Cortex of kidney (tissue), 1 donor: ENCODE measurements around the gene VANGL1.

ENCODE experiments used
- DNase-seq: peaks from one replicate; lab custom pipeline; 2025; lab: John Stamatoyannopoulos, UW

Gene VANGL1

GRCh38 chr1:115644109-115644508, 2.3 kb downstream of the VANGL1 start:
- no peak for DNase-seq

DNA sequence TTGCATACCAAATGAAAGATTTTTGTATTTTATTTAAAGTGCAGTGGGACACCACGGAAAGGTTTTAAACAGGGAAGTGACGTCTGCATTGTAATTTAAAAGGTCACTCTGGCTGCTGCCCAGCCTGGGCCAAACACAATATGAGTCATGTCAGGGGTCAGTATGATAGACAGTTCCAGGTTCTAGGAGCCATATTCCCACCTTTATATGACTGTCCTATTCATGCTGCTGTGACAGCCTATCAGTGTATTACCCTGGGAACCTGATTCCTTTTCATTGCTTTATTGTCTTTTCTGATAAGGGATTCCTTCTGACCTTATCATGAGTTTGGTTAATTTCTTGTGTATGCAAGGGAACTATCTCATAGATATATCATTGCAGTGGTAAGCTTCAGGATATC, 5.3 kb downstream of the VANGL1 start:
- no peak for DNase-seq

- no peak for DNase-seq
Observed at GRCh38 chr1:115647507-115647906, 5.7 kb downstream of the VANGL1 start.

- no peak for DNase-seq
Observed at GRCh38 chr1:115647919-115648650, 6.3 kb downstream of the VANGL1 start.

DNA sequence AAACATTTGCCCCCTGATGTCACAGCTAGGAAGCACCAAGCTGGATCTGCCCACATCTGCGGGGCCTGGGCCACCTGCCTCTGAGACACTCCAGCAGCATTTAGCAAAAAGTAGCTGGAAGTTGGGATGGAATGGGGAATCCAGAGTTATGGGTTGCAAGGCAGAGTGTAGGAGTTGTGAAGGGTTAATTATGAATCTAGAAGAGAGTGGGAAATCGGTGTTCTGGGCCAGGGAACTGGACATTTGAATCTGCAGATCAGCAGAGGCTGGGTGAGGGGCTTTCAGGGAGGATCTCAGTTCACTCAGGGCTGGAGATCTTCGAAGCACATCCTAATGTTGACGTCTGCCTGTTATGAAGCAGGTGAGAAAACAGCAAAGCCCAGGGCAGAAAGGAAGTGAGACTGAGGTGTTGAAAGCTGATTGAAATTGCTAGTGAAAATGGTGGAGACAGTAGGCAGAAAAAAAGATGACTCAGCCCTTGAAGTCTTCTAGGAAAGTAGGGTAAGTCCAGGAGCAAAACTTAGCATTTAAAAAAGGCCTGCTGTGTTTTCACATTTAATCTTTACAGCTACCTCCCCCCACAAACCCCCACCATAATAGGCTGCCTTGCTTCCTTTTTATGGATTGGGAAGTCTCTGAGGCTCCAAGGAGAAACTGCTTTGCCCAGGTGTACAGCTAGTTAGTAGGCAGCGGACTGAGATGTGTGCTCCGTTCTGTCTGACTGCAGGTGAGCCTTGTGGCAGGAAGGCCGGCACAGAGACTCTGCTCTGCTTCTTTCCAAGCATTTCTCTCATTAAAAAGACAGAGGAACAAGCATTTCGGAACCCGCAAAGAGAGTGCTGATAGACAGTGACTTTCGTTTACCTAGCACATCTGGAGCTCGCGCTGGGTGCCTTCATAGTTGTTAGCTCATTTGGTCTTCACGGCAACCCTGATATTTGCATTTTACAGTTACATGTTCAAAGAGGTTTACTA, 7.2 kb downstream of the VANGL1 start:
- no peak for DNase-seq

DNA sequence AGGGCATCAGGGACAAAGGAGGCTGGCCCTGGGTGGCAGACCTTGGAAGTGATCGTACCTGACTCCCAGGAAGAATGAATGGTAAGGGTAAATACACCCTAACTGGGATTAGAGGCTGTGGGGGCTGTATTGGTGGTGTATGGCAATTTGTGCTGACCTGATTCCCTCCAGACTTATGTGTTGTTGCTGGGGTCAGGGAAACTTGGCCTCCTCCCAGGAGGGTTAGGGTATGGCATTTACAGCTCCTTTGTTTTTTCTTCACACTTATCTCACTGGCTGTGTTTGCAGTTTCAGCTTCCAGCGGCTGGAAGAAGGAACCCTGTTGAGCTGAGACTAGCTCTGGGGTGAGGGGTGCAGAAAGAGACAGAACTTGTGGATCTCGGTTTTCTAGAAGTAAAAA, 8.2 kb downstream of the VANGL1 start:
- no peak for DNase-seq

DNA sequence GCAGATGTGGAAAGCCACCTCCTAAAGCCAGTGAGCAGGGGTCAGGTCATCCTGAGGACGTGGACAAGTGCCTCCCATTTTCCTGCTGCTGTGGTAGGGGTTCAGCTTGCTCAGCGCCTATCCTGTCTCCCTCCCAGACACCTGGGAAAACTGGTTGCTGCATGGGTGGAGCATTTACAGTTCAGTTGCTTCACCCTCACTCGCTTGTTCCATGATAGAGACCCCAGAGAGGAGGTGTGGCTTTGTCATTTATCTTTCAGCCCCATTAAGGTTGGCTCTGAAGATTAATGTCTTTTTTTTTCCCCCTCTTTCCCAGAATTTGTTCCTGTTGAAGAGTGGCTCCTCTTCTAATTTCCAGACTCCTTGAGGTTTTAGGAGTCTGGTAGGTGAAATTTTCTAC, 9.2 kb downstream of the VANGL1 start:
- no peak for DNase-seq

DNA sequence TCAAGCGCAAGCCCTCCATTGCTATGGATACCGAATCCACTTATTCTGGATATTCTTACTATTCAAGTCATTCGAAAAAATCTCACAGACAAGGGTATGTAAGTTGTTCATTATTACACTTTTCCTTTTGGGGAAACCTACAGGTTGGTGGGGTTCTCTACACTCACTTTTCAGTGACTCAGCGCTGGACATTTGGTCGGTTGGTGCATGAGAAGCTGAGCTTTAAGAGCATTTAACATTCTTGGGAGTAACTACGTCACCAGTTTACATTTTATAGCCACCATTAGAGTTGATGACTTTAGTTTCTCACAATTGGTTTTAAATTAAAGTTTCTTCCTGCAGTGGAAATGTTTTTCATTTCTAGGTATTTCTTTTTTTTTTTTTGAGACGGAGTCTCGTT, 9.6 kb downstream of the VANGL1 start:
- DNase-seq, result no peak

- DNase-seq, result no peak
Observed at GRCh38 chr1:115652236-115652788, 10.5 kb downstream of the VANGL1 start.

DNA sequence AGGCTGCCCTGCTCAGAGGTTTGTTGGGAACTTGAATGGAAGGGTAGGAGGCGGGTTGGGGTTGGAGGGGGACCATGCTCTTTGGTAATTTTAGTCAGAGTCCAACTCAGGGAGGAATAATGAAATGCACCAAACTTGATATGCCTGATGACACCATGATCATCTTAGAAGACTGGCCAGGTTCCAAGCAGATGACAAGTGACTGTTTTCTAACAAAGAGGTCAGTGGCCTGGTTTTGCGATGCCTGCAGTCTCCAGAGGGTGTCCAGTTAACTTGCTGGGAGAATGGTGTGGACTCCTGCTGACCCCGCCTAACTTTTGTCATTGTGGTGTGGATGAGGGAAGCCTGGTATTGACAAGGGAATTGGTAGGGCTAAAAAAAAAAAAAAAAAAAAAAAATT, 12.4 kb downstream of the VANGL1 start:
- DNase-seq, result no peak

DNA sequence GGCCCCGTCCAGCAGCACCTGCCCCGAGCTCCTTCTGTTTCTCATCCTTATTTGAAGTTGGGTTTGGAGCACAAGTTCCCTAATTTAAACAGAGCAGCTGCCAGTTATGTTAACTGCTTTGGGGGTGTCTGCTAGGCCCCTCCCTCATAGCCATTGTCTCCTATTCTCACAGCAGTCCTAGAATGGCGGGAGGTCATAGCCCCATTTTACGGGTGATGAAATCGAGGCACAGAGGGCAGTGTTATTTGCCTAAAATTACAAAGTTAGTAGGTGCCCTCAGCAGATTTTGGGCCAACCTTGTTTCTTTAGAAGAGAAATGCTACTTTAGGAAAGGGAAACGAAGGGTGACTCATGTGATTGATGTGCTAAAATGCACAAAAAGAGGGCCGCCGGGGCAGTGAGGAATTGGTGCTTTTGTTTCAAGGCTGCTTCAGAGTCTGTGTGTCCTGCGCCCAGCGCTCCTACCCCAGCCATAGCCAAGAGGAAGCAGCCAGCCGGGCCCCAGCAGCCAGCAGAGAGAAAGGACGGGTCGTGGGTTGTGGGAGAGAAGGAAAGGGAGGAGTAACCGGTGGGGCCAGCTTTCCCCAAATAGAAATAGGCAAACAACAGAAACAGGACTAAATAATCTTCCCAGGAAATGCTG, 13.0 kb downstream of the VANGL1 start:
- no peak for DNase-seq

- no peak for DNase-seq
Observed at GRCh38 chr1:115655306-115655663, 13.5 kb downstream of the VANGL1 start.

GRCh38 chr1:115655916-115656315, 14.1 kb downstream of the VANGL1 start:
- no peak for DNase-seq

DNA sequence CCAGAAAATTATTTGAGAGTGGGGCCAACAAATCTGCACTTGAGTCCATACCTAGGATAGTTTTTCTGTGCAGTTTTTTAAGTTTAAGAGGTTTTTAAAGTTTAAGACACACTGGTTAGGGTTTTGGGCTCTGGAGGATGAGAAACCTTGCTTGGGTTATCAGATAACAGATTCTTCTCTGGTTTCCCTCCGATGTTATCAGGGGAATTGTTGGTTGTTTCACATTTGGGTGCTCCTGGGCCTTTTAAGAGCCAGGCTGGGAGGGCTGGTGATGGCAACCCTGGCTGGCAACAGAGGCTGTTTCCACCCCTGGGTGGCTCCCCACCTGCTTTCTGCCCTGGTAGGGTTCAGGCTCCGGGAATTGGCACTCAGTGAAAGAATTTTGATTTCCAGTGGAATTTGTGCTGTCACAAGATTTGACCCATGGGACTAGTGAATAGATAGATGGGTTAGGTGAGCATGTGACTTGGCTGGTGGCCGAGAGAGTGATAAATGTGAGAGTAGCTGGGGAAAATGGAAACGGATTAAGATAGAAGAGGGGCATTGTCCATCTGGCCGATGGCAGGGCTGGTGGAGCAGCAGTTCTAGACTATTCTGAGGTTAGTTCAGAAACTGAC, 14.8 kb downstream of the VANGL1 start:
- no peak for DNase-seq

GRCh38 chr1:115658646-115659045, 16.9 kb downstream of the VANGL1 start:
- no peak for DNase-seq

DNA sequence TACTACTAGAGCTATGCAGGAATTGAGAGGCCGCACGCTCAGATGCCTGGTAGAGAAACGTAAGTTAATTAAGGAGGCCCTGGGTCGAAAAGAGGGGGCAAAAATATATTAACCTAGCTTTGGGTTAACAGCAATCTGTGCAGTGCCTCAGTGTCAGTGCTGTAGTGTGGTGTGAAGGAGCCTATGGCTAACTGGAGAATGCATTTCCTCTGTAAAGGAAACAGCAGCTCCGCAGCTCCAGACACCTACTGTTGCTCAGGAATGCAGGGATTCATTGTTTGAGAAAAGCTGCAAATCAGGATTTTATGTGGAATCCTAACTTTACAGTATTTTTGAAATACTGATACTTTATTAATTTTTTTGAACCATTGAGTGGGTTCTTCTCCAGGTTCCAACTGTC, 18.4 kb downstream of the VANGL1 start:
- DNase-seq, result no peak

GRCh38 chr1:115661157-115661556, 19.4 kb downstream of the VANGL1 start:
- DNase-seq, result no peak

DNA sequence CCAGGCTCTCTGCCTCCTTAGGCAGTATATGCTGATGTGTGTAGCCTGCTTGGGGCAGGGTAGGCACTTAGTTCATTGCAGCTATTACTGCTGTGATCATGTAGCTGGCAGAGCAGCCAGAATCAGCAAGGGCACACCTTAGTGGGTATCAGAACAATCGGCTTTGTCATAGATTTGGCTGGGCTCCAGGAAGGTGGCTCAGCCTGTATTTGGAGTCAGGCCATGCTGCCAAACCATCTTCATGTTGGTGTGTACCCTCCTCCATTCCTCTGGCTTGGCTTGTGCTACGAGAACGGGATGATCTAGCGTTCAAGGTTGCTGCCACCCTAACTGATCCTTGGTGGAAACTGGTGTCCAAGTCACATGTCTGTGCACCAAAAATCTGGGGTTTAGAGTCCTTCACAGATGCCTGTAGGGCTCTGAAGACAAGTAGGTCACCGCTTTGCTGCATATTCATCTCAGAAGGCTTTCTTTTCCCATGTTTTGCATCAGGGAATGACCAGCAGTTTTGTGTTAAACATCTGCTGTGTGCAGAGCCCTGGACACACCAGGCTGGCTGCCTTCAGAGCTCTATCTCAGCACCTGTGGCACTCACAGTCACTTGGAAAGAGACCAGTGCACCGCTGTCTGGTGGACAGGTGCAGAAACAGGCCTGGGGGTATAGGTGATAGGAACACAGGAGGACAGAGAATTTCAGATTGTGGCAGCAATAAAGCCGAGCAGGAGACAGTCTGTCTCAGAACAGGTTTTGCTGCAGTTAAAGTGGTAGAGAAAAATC, 23.7 kb downstream of the VANGL1 start:
- DNase-seq, result no peak

DNA sequence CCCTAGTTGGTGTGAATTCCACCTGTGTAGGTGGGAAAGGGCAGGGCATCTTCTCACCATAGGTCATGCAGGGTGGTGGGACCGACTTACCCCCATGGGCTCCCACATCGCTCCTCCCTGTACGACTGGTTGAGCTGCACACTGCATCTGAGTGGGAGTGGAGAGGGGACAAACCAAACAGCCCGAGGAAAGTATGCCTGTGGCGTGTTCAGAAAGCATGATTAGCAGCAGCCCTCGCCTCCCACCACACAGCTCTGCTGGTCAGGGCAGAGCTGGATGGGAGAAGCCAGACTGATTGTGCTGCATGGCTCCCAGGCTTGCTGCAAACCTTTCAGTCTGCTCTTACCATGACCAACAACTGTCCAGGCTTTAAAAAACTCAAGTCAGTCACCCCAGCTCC, 24.4 kb downstream of the VANGL1 start:
- no peak for DNase-seq

DNA sequence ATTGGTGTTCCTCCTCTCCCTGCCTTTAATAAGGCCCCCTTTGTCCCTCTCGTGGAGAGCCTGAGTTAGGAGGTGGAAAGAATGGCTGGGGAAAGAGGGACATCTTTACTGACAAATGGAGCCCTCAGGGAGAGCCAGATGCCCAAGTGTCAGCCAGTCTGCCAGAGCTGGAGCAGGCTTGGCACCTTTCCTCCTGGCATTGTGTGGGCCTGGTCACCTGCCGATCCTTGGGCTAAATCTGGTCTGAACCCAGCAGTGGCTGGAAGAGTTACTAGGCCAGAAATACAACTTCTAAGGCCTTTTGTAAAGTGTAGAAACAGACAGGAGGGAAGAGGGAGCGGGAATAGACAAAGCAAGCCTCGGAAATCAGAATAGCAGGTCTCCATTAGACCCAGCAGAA, 24.9 kb downstream of the VANGL1 start:
- DNase-seq, result no peak

DNA sequence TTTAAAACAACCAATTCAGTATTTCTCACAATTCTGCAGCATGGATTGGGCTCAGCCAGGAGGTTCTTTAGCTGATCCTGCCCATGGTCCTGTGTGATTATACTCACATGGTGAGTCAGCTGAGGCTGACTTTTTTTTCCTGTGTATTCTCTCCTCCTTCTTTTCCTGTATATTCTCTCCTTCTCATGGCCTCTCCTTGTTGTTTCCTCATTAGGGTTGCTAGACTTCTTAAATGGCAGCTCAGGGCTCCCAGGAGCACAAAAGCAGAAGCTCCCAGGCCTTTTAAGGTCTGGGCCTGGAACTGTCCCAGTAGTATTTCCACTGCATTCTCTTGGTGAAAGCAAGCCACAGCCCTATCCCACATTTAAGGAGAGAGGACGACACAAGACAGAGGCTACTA, 26.8 kb downstream of the VANGL1 start:
- no peak for DNase-seq
